C4-2B (cell line): Measurements from ENCODE around the gene B9D2.
A peak's percentile ranks its signal among the peaks of the same experiment; 100 is the strongest.

Experiments
- H3K27ac ChIP-seq: fragments of 450-650 bp; 2 replicates; pipeline ENCODE4 v1.5.1; 2017
- ZFX ChIP-seq: fragments of 450-650 bp; IDR thresholded peaks from 2 replicates; pipeline ENCODE4 v1.6.1; 2017
- TF ChIP-seq, protein P1 (sequence below): fragments of 450-650 bp; conservative IDR thresholded peaks from 2 replicates; pipeline ENCODE4 v1.5.1; 2017; ENCODE audit warnings: mild to moderate bottlenecking

The B9D2 gene

GRCh38 chr19:41399091-41399490 lies 35.1 kb upstream of the B9D2 start:
- TF ChIP-seq ZFX = no peak
- TF ChIP-seq, protein P1, sequence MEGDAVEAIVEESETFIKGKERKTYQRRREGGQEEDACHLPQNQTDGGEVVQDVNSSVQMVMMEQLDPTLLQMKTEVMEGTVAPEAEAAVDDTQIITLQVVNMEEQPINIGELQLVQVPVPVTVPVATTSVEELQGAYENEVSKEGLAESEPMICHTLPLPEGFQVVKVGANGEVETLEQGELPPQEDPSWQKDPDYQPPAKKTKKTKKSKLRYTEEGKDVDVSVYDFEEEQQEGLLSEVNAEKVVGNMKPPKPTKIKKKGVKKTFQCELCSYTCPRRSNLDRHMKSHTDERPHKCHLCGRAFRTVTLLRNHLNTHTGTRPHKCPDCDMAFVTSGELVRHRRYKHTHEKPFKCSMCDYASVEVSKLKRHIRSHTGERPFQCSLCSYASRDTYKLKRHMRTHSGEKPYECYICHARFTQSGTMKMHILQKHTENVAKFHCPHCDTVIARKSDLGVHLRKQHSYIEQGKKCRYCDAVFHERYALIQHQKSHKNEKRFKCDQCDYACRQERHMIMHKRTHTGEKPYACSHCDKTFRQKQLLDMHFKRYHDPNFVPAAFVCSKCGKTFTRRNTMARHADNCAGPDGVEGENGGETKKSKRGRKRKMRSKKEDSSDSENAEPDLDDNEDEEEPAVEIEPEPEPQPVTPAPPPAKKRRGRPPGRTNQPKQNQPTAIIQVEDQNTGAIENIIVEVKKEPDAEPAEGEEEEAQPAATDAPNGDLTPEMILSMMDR = no peak
- no peak overlapping the region for H3K27ac ChIP-seq

GRCh38 chr19:41398598-41398997 lies 34.6 kb upstream of the B9D2 start:
- no peak for TF ChIP-seq ZFX
- TF ChIP-seq, protein P1 = no peak
- H3K27ac ChIP-seq = no peak overlapping the region

GRCh38 chr19:41398050-41398418 lies 34.1 kb upstream of the B9D2 start:
- TF ChIP-seq ZFX = no peak
- TF ChIP-seq, protein P1 = no peak
- H3K27ac ChIP-seq = peak overlapping the region; percentile 92

DNA sequence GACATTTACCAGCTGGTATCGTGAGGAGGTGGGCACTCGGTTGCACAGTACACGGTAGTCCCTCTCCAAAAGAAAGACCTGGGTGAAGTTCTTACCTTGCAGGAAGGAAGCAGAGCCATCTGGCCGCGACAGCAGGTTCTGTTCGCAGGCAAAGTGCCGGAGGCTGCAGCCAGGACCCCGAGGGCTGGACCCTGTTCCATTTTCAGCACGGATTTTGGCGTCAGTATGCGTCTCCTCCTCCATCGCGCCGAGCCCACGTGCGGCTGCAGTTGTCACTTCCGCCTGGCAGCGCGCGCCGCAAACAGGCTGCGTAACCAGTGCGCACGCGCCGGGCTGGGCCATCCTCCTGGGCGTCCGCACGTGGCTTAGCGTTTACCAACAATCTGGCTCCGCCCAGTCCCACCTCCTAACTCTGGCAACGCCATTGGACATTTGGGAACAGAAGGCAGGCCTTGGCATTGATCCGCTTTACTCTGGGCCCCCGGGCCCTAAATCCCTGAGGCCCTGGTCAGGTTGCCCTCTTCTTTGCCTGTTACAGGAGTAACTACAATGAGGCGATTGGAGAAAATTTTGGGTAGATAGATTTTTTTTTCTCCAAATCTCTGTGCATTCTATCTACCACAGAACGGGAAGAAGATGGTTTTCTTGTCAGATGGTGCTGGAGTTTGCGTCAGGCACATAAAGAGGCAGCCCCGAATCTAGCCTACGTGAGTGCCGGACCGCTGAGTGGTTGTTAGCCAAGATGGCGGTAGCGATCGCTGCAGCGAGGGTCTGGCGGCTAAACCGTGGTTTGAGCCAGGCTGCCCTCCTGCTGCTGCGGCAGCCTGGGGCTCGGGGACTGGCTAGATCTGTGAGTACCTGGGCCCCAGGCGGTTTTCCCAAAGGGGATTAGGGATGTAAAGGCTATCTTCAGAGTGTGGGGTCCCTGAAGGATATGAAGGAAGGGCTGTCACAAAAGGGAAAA lies 33.4 kb upstream of the B9D2 start, which contains the start of the genes BCKDHA and EXOSC5:
Gene BCKDHA, plus strand, starts transcription at position 733 of the 964 bp plus-strand sequence. Its CDS starts 10 bp downstream, at position 743.
Gene EXOSC5, minus strand, starts transcription at position 274 of the 964 bp plus-strand sequence. Its CDS starts 31 bp downstream, at position 243.
- peak within 1 kb of the TSS; percentile 92 for H3K27ac ChIP-seq
- no peak for TF ChIP-seq ZFX
- TF ChIP-seq, protein P1 = no peak

- no peak overlapping the region for H3K27ac ChIP-seq
- TF ChIP-seq ZFX = no peak
- TF ChIP-seq, protein P1 = no peak
These were observed 31.4 kb upstream of the B9D2 start for GRCh38 chr19:41395355-41395754.

DNA sequence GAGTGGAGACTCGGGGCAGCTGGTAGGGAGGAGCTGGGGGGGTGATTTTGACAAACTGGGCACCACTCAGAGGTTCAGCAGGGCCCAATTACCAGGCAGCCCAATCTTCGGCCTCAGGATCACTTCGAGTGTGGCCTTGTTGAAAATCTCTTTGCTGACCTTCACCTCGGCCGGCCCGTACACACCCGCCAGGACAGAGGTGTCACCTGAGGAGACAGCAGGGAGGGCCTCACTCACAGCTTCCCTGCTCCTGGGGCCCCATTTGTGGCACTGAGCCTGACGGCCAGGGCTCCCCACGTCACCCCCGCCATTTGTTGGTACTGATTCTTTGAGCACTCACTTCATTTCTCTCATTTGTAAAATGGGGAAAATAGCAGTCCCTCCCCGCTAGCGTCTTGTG lies 28.8 kb upstream of the B9D2 start:
- TF ChIP-seq, protein P1 = no peak
- no peak for TF ChIP-seq ZFX

DNA sequence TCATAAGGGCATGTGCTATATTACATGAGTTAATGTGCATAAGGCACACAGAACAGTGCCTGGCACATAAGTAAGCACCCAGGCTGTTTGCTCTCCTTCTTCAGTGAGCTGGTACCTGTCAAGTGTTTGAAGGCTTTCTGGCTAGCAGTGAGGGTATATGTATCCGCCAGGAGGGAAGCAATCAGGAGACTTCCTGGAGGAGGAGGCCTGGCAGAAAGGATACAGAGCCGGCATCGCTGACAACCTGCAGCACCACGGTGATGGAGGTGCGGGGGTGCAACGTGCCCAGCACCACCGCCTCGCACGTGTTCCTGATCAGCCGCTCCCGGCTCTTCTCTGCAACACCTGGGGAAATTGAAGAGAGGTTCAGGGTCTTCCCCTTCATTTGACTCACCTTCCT lies 27.7 kb upstream of the B9D2 start:
- no peak for TF ChIP-seq ZFX
- TF ChIP-seq, protein P1 = no peak
- H3K27ac ChIP-seq = no peak overlapping the region

More for the DNA sequence above, 28.8 kb upstream of the B9D2 start:
- H3K27ac ChIP-seq = no peak overlapping the region
